Right lobe of liver (tissue), 6 donors: ENCODE data around the gene SGCA. TPM values are rescaled to one million over a fixed set of nuclear protein-coding genes. Genes with fewer than 3 reads are reported as not detected.

Source experiments
- ATAC-seq, 4 donors: fragments of 200-7000 bp; cut with Tn5 transposase; one replicate each; pipeline ENCODE4 v1.9.1; 2020; ENCODE audit warnings: mild to moderate bottlenecking in 4 of 4, moderate library complexity in 4 of 4
- DNase-seq, 3 donors: peaks; one replicate each; pipeline ENCODE4 v3.0.0-alpha.2; 2020
- H3K27ac ChIP-seq, 3 donors: fragments of 200-600 bp; one replicate each; pipeline ENCODE4 v1.8.0; 2022
- H3K27me3 ChIP-seq, 2 donors: fragments of 200-600 bp; one replicate each; pipeline ENCODE4 v1.8.0; 2022
- H3K36me3 ChIP-seq, 4 donors: fragments of 200-600 bp; sonication (generic) in 1 of 4; one replicate each; pipeline versions ENCODE4 v1.5.1 to v1.8.0; 2017 to 2022; ENCODE audit warnings: control low read depth in 1 of 4
- H3K4me1 ChIP-seq, 4 donors: fragments of 200-600 bp; sonication (generic) in 1 of 4; one replicate each; pipeline versions ENCODE4 v1.5.1 to v1.8.0; 2017 to 2022; ENCODE audit warnings: control low read depth in 1 of 4
- H3K4me3 ChIP-seq, 3 donors: fragments of 200-600 bp; one replicate each; pipeline ENCODE4 v1.8.0; 2022
- H3K9me3 ChIP-seq, 4 donors: fragments of 200-600 bp; sonication (generic) in 1 of 4; one replicate each; pipeline versions ENCODE4 v1.5.1 to v1.8.0; 2017 to 2022; ENCODE audit warnings: control low read depth in 1 of 4
- CTCF ChIP-seq, 4 donors: fragments of 200-600 bp in 3 of 4; fragments of 450-650 bp in 1 of 4; IDR thresholded peaks; one replicate each; pipeline versions ENCODE4 v1.5.1 to v1.8.0; 2016 to 2022; ENCODE audit warnings: antibody characterized with exemption in 4 of 4, mild to moderate bottlenecking in 2 of 4
- POLR2A ChIP-seq: fragments of 450-650 bp; IDR thresholded peaks from one replicate; pipeline ENCODE4 v1.6.1; 2017; ENCODE audit warnings: antibody characterized with exemption, mild to moderate bottlenecking
- WGBS: methylation state at CpG from one replicate; pipeline ENCODE4 v1.1.6; 2018; ENCODE audit warnings: low coverage, low lambda C conversion rate; ENCODE audit not compliant: insufficient coverage; ENCODE audit errors: missing lambda C conversion rate; 5-methylcytosine and 5-hydroxymethylcytosine counted together
- intact Hi-C, 2 donors: fragments of 100-400 bp; cut with DNase I; formaldehyde crosslinking; loops; one replicate each; pipeline versions ENCODE4 v1.11.2 to v1.14.1; 2022
- total RNA-seq, 6 experiments: library from RNA; depleted of rRNA in 2 of 6; stranded (reverse); fragments of >200 nt in 2 of 6; fragmentation: NEBNext Ultra II Directional in 3 of 6; extraction: Animal tissue kit (Norgen Biotek cat#: 25700) in 3 of 6; gene quantifications; one replicate each; pipeline versions ENCODE4 v1.1.0 to v1.2.4, GENCODE V29; 2016 to 2023
- donor health status: DM: no; HTN: yes; CAD: no.
- donor health status: DM: no; HTN: no; CAD: no.
- donor health status: DM: no; HTN: no; CAD: no.
- donor health status: DM: no; HTN: yes; CAD: no.
- donor health status: DM: no; HTN: yes; CAD: no.

Gene SGCA
- total RNA-seq, 6 experiments from 2014 or later = 0.48 to 2.8 (median 1.6) TPM

- Histone ChIP-seq H3K4me3 (no peak overlapping the region), H3K27me3 (no peaks in the 10 kb centered on the region), H3K4me1 (no peaks in the 10 kb centered on the region), H3K27ac (no peak overlapping the region), H3K9me3 (no peaks in the 10 kb centered on the region), H3K36me3 (no peaks in the 10 kb centered on the region)
- TF ChIP-seq CTCF (IDR thresholded peaks at IDR 0.05) (no peak), POLR2A (no peak)
- ATAC-seq = no peak
- WGBS = no CpG with 5 or more reads among the region's 19 CpGs
- DNase-seq = peak in 1 of 3 donors; percentile 55
- intact Hi-C loops = loop anchor here (10.0 kb wide), 1 partner anchor 53 kb away; no protein-coding TSS in a partner anchor
Observed at GRCh38 chr17:50167371-50167770, 1.6 kb downstream of the SGCA start.

- no peak for TF ChIP-seq POLR2A
- no peak for TF ChIP-seq CTCF (IDR thresholded peaks at IDR 0.05)
- WGBS = 58% methylated on average over 6 of the region's 13 CpGs
- no peak for DNase-seq
- H3K4me3 ChIP-seq = no peak overlapping the region
- no peaks in the 10 kb centered on the region for H3K4me1 ChIP-seq
- intact Hi-C loops = loop anchor here (10.0 kb wide), 1 partner anchor 54 kb away; no protein-coding TSS in a partner anchor
- ATAC-seq = no peak
- H3K27ac ChIP-seq = no peak overlapping the region
- no peaks in the 10 kb centered on the region for H3K27me3 ChIP-seq
- no peaks in the 10 kb centered on the region for H3K36me3 ChIP-seq
- H3K9me3 ChIP-seq = no peaks in the 10 kb centered on the region
Observed at GRCh38 chr17:50168319-50168718, 2.5 kb downstream of the SGCA start.

- Histone ChIP-seq H3K36me3 (no peaks in the 10 kb centered on the region), H3K9me3 (no peaks in the 10 kb centered on the region), H3K27ac (no peak overlapping the region), H3K4me1 (no peaks in the 10 kb centered on the region), H3K4me3 (no peak overlapping the region), H3K27me3 (no peaks in the 10 kb centered on the region)
- peak; percentile 33 to 88 (median 40) for TF ChIP-seq CTCF (IDR thresholded peaks at IDR 0.05)
- no peak for TF ChIP-seq POLR2A
- peak; percentile 64 to 86 (median 76) for ATAC-seq
- DNase-seq = peak in 1 of 3 donors; percentile 48
- WGBS = 14% methylated on average over 10 of the region's 14 CpGs
- intact Hi-C loops = loop anchor here (10.0 kb wide), 1 partner anchor 54 kb away; no protein-coding TSS in a partner anchor
Observed at GRCh38 chr17:50169121-50169764, 3.4 kb downstream of the SGCA start.

DNA sequence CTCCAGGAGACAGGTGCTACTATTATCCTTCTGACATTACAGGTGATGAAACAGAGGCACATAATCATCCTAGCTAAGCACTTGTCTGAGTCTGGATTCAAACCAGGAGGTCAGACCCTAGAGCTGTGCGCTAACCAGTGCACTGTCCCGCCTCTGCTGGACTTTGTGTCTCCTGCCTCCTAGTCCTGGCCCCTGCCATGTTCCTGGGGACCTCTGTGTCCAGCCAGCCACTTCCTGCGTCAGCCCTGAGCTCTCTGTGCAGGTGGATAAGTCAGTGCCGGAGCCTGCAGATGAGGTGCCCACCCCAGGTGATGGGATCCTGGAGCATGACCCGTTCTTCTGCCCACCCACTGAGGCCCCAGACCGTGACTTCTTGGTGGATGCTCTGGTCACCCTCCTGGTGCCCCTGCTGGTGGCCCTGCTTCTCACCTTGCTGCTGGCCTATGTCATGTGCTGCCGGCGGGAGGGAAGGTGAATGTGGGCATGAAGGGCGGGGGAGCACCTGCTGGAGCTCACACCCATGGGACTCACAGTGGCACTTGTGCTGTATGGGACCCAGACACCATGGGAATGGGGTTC is 4.2 kb downstream of the SGCA start:
- Histone ChIP-seq H3K4me1 (no peaks in the 10 kb centered on the region), H3K4me3 (no peak overlapping the region), H3K27me3 (no peaks in the 10 kb centered on the region), H3K9me3 (no peaks in the 10 kb centered on the region), H3K36me3 (no peaks in the 10 kb centered on the region), H3K27ac (no peak overlapping the region)
- no peak for TF ChIP-seq CTCF (IDR thresholded peaks at IDR 0.05)
- TF ChIP-seq POLR2A = no peak
- ATAC-seq (no peak), DNase-seq (no peak)
- WGBS = 67% methylated on average over 3 of the region's 9 CpGs
- intact Hi-C loops = loop anchor here (10.0 kb wide), 1 partner anchor 55 kb away; no protein-coding TSS in a partner anchor
